ENCODE results near the gene TUBB8. TPM values are rescaled to one million over a fixed set of nuclear protein-coding genes. Genes with fewer than 3 reads are reported as not detected.
"Not testable (repeated sequence)": the region's sequence is repeated elsewhere in the genome, so short reads cannot be mapped to it uniquely, and the experiment has no call there.

TUBB8 gene
- total RNA-seq, 4 donors from 2014 or later: 0.40 to 2.0 (median 0.50) TPM; not detected in 1

DNA sequence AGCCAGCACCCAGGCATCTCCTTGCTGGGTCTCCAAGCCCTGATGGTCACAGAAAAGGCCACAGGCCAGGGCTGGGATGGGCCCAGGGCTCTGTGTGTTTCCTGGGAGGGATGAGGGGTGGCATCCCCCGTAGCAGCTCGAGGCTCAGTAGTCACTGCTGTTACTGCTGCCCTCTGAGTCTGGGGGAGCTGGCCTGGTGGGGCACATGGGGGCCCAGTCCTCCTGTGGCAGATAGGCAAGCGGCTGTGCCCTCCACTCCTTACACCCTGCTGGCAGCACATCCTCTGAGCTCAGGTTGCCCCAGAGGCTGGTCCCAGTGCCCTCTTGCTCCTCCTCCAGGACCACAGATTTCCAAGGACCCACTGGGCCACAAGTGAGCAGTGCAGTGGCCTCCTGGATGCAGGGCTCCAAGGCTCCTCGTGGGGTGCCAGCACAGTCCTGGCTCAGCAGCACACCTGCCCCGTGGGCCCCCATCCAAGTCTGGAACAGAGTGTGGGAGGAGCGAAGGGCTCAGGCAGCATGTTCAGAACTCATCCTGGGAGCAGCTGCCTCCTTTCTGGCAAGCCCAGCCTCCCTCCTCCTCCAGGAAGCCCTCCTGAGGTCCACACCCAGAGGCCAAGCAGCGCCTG, 31.5 kb upstream of the TUBB8 start:
- Histone ChIP-seq H3K9me3 (no peaks in the 10 kb centered on the region), H3K4me3 (replicated peaks in 1 of 3) (no peak overlapping the region), H3K36me3 (no peaks in the 10 kb centered on the region), H3K27me3 (no peaks in the 10 kb centered on the region), H3K27ac (no peak overlapping the region), H3K4me1 (peaks cover 0 to 8% of the 10 kb centered on the region in 2 donors)
- DNase-seq: no peak
- intact Hi-C loops (cut with DNase I): no loop called here
- 74 to 100% methylated on average over 1 to 3 of the region's 7 CpGs for WGBS, 2 donors
- no peak for TF ChIP-seq POLR2A (IDR thresholded peaks at IDR 0.05)
- TF ChIP-seq, protein P1, sequence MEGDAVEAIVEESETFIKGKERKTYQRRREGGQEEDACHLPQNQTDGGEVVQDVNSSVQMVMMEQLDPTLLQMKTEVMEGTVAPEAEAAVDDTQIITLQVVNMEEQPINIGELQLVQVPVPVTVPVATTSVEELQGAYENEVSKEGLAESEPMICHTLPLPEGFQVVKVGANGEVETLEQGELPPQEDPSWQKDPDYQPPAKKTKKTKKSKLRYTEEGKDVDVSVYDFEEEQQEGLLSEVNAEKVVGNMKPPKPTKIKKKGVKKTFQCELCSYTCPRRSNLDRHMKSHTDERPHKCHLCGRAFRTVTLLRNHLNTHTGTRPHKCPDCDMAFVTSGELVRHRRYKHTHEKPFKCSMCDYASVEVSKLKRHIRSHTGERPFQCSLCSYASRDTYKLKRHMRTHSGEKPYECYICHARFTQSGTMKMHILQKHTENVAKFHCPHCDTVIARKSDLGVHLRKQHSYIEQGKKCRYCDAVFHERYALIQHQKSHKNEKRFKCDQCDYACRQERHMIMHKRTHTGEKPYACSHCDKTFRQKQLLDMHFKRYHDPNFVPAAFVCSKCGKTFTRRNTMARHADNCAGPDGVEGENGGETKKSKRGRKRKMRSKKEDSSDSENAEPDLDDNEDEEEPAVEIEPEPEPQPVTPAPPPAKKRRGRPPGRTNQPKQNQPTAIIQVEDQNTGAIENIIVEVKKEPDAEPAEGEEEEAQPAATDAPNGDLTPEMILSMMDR (IDR thresholded peaks at IDR 0.05): no peak

DNA sequence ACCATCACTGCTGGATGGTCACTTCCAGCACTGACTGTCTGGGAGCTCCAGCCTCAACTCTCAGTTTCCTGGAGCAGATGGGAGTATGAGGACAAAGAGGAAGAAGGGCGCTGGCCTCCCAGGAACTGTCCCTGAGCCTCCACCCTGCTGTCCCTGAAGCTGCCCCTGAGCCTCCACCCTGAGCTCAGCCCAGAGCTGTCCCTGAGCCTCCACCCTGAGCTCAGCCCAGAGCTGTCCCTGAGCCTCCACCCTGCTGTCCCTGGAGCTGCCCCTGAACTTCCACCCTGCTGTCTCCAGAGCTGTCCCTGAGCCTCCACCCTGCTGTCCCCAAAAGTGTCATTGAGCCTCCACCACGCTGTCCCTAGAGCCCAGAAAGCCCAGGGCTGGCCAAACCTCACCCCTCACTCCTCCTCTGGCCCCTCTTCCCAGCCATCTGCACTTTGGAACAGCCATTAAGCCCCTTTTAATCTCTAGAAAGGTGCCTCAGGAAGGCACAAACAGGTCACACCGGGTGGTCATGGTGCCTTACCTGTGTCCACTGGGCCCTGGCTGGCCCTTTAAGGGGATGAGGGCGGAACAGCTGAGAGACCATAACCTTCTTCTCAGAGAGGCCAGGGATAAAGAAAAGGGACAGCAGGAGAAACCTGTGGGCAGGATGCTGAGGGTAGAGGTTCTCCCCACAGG, 30.6 kb upstream of the TUBB8 start:
- WGBS, 2 donors: 81 to 85% methylated on average over 4 of the region's 4 CpGs
- Histone ChIP-seq H3K4me3 (replicated peaks in 1 of 3) (no peak overlapping the region), H3K4me1 (peaks cover 0 to 8% of the 10 kb centered on the region in 2 donors), H3K27me3 (no peaks in the 10 kb centered on the region), H3K9me3 (no peaks in the 10 kb centered on the region), H3K27ac (no peak overlapping the region), H3K36me3 (no peaks in the 10 kb centered on the region)
- intact Hi-C loops (cut with DNase I): no loop called here
- TF ChIP-seq, protein P1 (IDR thresholded peaks at IDR 0.05): no peak
- no peak for TF ChIP-seq POLR2A (IDR thresholded peaks at IDR 0.05)
- no peak for DNase-seq

- no peak overlapping the region for H3K4me3 ChIP-seq (replicated peaks in 1 of 3)
- WGBS, 2 donors: 85 to 91% methylated on average over 12 of the region's 12 CpGs
Observed at GRCh38 chr10:78556-78955, 29.5 kb upstream of the TUBB8 start.

GRCh38 chr10:74266-74621, 25.1 kb upstream of the TUBB8 start:
- Histone ChIP-seq H3K4me3 (replicated peaks in 1 of 3) (peak overlapping the region in 1 of 3 donors; percentile 36), H3K27ac (peak overlapping the region in 2 of 3 donors; percentile 69 to 78)
- intact Hi-C loops (cut with DNase I); H3K9me3 ChIP-seq; H3K4me1 ChIP-seq; H3K36me3 ChIP-seq; DNase-seq; H3K27me3 ChIP-seq: not testable (repeated sequence)
- WGBS, 2 donors: 35 to 65% methylated on average over 9 to 17 of the region's 17 CpGs
- TF ChIP-seq, protein P1 (IDR thresholded peaks at IDR 0.05): peak in 3 of 6 experiments; percentile 3 to 19 (median 5)

More at GRCh38 chr10:78556-78955, 29.5 kb upstream of the TUBB8 start:
- intact Hi-C loops (cut with DNase I): no loop called here
- Histone ChIP-seq H3K4me1 (peaks cover 0 to 8% of the 10 kb centered on the region in 2 donors), H3K9me3 (no peaks in the 10 kb centered on the region), H3K36me3 (no peaks in the 10 kb centered on the region), H3K27me3 (no peaks in the 10 kb centered on the region), H3K27ac (no peak overlapping the region)
- DNase-seq: no peak
- no peak for TF ChIP-seq POLR2A (IDR thresholded peaks at IDR 0.05)
- TF ChIP-seq, protein P1 (IDR thresholded peaks at IDR 0.05): no peak
